Stimulated activated CD4-positive, alpha-beta T cell treated with anti-CD3 and anti-CD28 coated beads, TNF-alpha, amount 100 ng/mL, for 24 hours (primary cell): Measurements from ENCODE around the gene KCNMA1.

Source experiments
- DNase-seq, 3 experiments: peaks; one replicate each; pipeline ENCODE4 v3.0.0-alpha.2; 2020; ENCODE audit warnings: low read depth in 3 of 3

Gene KCNMA1

GRCh38 chr10:77244746-77245145 lies 392.9 kb downstream of the KCNMA1 start:
- DNase-seq, result no peak

GRCh38 chr10:77244286-77244685 lies 393.3 kb downstream of the KCNMA1 start:
- no peak for DNase-seq

- no peak for DNase-seq
These were observed 396.3 kb downstream of the KCNMA1 start for GRCh38 chr10:77241350-77241725.

- no peak for DNase-seq
These were observed 396.8 kb downstream of the KCNMA1 start for GRCh38 chr10:77240706-77241349.

GRCh38 chr10:77240041-77240652 lies 397.5 kb downstream of the KCNMA1 start:
- no peak for DNase-seq

GRCh38 chr10:77237120-77237519 lies 400.5 kb downstream of the KCNMA1 start:
- no peak for DNase-seq

GRCh38 chr10:77236700-77237099 lies 400.9 kb downstream of the KCNMA1 start:
- no peak for DNase-seq

- DNase-seq, result no peak
These were observed 401.6 kb downstream of the KCNMA1 start for GRCh38 chr10:77236029-77236428.

GRCh38 chr10:77234599-77234998 lies 403.0 kb downstream of the KCNMA1 start:
- no peak for DNase-seq

GRCh38 chr10:77233466-77233865 lies 404.1 kb downstream of the KCNMA1 start:
- DNase-seq, result no peak

- DNase-seq, result no peak
These were observed 405.6 kb downstream of the KCNMA1 start for GRCh38 chr10:77231884-77232610.

- no peak for DNase-seq
These were observed 406.2 kb downstream of the KCNMA1 start for GRCh38 chr10:77231375-77231774.

GRCh38 chr10:77230194-77230593 lies 407.4 kb downstream of the KCNMA1 start:
- no peak for DNase-seq

GRCh38 chr10:77229704-77230103 lies 407.9 kb downstream of the KCNMA1 start:
- no peak for DNase-seq

- DNase-seq, result no peak
These were observed 409.0 kb downstream of the KCNMA1 start for GRCh38 chr10:77228559-77228958.

- DNase-seq, result no peak
These were observed 410.6 kb downstream of the KCNMA1 start for GRCh38 chr10:77226853-77227565.

- no peak for DNase-seq
These were observed 411.2 kb downstream of the KCNMA1 start for GRCh38 chr10:77226452-77226851.

- no peak for DNase-seq
These were observed 411.6 kb downstream of the KCNMA1 start for GRCh38 chr10:77226020-77226419.

- DNase-seq, result no peak
These were observed 413.8 kb downstream of the KCNMA1 start for GRCh38 chr10:77223526-77224460.

- DNase-seq, result no peak
These were observed 417.5 kb downstream of the KCNMA1 start for GRCh38 chr10:77220150-77220549.

GRCh38 chr10:77219046-77219445 lies 418.6 kb downstream of the KCNMA1 start:
- no peak for DNase-seq
